Calu3 (cell line): ENCODE data around the gene SMAD5. TPM values are rescaled to one million over a fixed set of nuclear protein-coding genes. Genes with fewer than 3 reads are reported as not detected.

Experiments
- BruUV-seq: library from RNA; stranded (reverse); fragments of 400-500 nt; replicated peaks from 2 replicates; lab custom pipeline; 2021; lab: Mats Ljungman, UMichigan
- CTCF ChIA-PET: fragments of 300-600 bp; sonication (Branson Sonifier 250); formaldehyde crosslinking; loops from one replicate; lab custom pipeline; 2022; ENCODE audit warnings: antibody characterized with exemption; lab: Charles Lee
- DNase-seq: peaks from one replicate; pipeline ENCODE4 v3.0.0; 2022
- H3K27ac Mint-ChIP-seq: one replicate; pipeline ENCODE4 v1.8.0; 2022; ENCODE audit warnings: mixed read lengths; ENCODE audit not compliant: unreplicated experiment
- H3K27me3 Mint-ChIP-seq: one replicate; pipeline ENCODE4 v1.8.0; 2022; ENCODE audit warnings: mixed read lengths; ENCODE audit not compliant: unreplicated experiment
- H3K36me3 Mint-ChIP-seq: one replicate; pipeline ENCODE4 v1.8.0; 2022; ENCODE audit warnings: mild to moderate bottlenecking, moderate library complexity, mixed read lengths; ENCODE audit not compliant: insufficient read depth, unreplicated experiment
- H3K4me1 Mint-ChIP-seq: one replicate; pipeline ENCODE4 v1.8.0; 2022; ENCODE audit warnings: mild to moderate bottlenecking, low read depth, mixed read lengths; ENCODE audit not compliant: unreplicated experiment
- H3K4me3 Mint-ChIP-seq: one replicate; pipeline ENCODE4 v1.8.0; 2022; ENCODE audit warnings: mild to moderate bottlenecking, low read depth, moderate library complexity, mixed read lengths; ENCODE audit not compliant: unreplicated experiment
- H3K9me3 Mint-ChIP-seq: one replicate; pipeline ENCODE4 v1.8.0; 2022; ENCODE audit warnings: low read depth, mixed read lengths; ENCODE audit not compliant: unreplicated experiment
- CTCF ChIP-seq: fragments of 200-600 bp; IDR thresholded peaks from one replicate; pipeline ENCODE4 v1.8.0; 2022; ENCODE audit warnings: antibody characterized with exemption; ENCODE audit not compliant: unreplicated experiment
- intact Hi-C: fragments of 100-400 bp; cut with micrococcal nuclease; formaldehyde crosslinking; loops from one replicate; pipeline ENCODE4 v1.10.0; 2022; ENCODE audit not compliant: unreplicated experiment
- total RNA-seq: library from RNA; stranded (reverse); gene quantifications from 2 replicates; pipeline ENCODE4 v1.2.3, GENCODE V29; 2022

Gene SMAD5
- total RNA-seq, 1 experiment from 2014 or later: 94.2 TPM

GRCh38 chr5:136202469-136203205 lies 70.0 kb downstream of the SMAD5 start:
- H3K9me3 Mint-ChIP-seq: peaks cover 3% of the 10 kb centered on the region
- H3K27me3 Mint-ChIP-seq: no peaks in the 10 kb centered on the region
- no peaks in the 10 kb centered on the region for H3K36me3 Mint-ChIP-seq
- no peak overlapping the region for H3K27ac Mint-ChIP-seq
- CTCF ChIA-PET: interaction anchor here (0.6 to 1.1 kb wide), 2 partner anchors 17 to 121 kb away, joined by 3 to 4 read pairs; no protein-coding TSS in a partner anchor
- no peak for TF ChIP-seq CTCF
- H3K4me3 Mint-ChIP-seq: no peak overlapping the region
- no TSS peak for BruUV-seq
- H3K4me1 Mint-ChIP-seq: peaks cover 35% of the 10 kb centered on the region
- no peak for DNase-seq
- intact Hi-C loops: no loop called here

- H3K27ac Mint-ChIP-seq: no peak overlapping the region
- no TSS peak for BruUV-seq
- H3K36me3 Mint-ChIP-seq: no peaks in the 10 kb centered on the region
- no peaks in the 10 kb centered on the region for H3K27me3 Mint-ChIP-seq
- peaks cover 29% of the 10 kb centered on the region for H3K4me1 Mint-ChIP-seq
- H3K9me3 Mint-ChIP-seq: peaks cover 3% of the 10 kb centered on the region
- TF ChIP-seq CTCF: no peak
- DNase-seq: no peak
- intact Hi-C loops: no loop called here
- H3K4me3 Mint-ChIP-seq: no peak overlapping the region
- CTCF ChIA-PET: interaction anchor here (0.5 to 1.1 kb wide), 4 partner anchors 18 to 564 kb away, joined by 3 to 4 read pairs (median 4); no protein-coding TSS in a partner anchor
These were observed 70.8 kb downstream of the SMAD5 start for GRCh38 chr5:136203303-136203922.

- peak; percentile 33 for DNase-seq
- Mint-ChIP-seq H3K9me3 (peaks cover 3% of the 10 kb centered on the region), H3K36me3 (no peaks in the 10 kb centered on the region), H3K27ac (peak overlapping the region; percentile 60), H3K27me3 (no peaks in the 10 kb centered on the region), H3K4me1 (peaks cover 29% of the 10 kb centered on the region), H3K4me3 (peak overlapping the region; percentile 17)
- CTCF ChIA-PET: interaction anchor here (0.6 to 1.9 kb wide), 7 partner anchors 8 to 803 kb away, joined by 3 to 11 read pairs (median 3); partner anchors contain the start of gene SMIM32
- no TSS peak for BruUV-seq
- no peak for TF ChIP-seq CTCF
- intact Hi-C loops: no loop called here
These were observed 72.5 kb downstream of the SMAD5 start for GRCh38 chr5:136205061-136205702.

- peaks cover 3% of the 10 kb centered on the region for H3K9me3 Mint-ChIP-seq
- TF ChIP-seq CTCF: no peak
- BruUV-seq: no TSS peak
- no peak overlapping the region for H3K27ac Mint-ChIP-seq
- CTCF ChIA-PET: interaction anchor here (0.6 to 1.9 kb wide), 3 partner anchors 13 to 803 kb away, joined by 3 to 11 read pairs (median 8); partner anchors contain the start of gene SMIM32
- no peaks in the 10 kb centered on the region for H3K27me3 Mint-ChIP-seq
- peaks cover 29% of the 10 kb centered on the region for H3K4me1 Mint-ChIP-seq
- no peak overlapping the region for H3K4me3 Mint-ChIP-seq
- intact Hi-C loops: no loop called here
- no peak for DNase-seq
- no peaks in the 10 kb centered on the region for H3K36me3 Mint-ChIP-seq
These were observed 73.3 kb downstream of the SMAD5 start for GRCh38 chr5:136205941-136206340.
